HepG2 (cell line): ENCODE measurements around the gene TNXB. TPM values are rescaled to one million over a fixed set of nuclear protein-coding genes. Genes with fewer than 3 reads are reported as not detected.

Source experiments
- ARNT ChIP-seq: fragments of 450-650 bp; IDR thresholded peaks from 2 replicates; pipeline ENCODE4 v1.6.1; 2017
- BORCS8-MEF2B ChIP-seq: sonication (generic); formaldehyde crosslinking; IDR thresholded peaks from 2 replicates; pipeline ENCODE4 v1.8.0; 2022; ENCODE audit warnings: mild to moderate bottlenecking, missing genetic modification reagents
- GMEB1 ChIP-seq: sonication (generic); formaldehyde crosslinking; IDR thresholded peaks from 2 replicates; pipeline ENCODE4 v1.5.1; 2020; ENCODE audit warnings: missing genetic modification reagents, mild to moderate bottlenecking, borderline replicate concordance
- HNRNPK ChIP-seq: fragments of 200-400 bp; formaldehyde crosslinking; IDR thresholded peaks from 2 replicates; pipeline ENCODE4 v1.6.1; 2018; ENCODE audit warnings: low read length, low read depth, moderate library complexity, mild to moderate bottlenecking; ENCODE audit not compliant: poor library complexity, severe bottlenecking
- MAFF ChIP-seq: IDR thresholded peaks from 2 replicates; pipeline ENCODE4 v1.6.1; 2011; ENCODE audit warnings: low read depth, low read length, improper control_type of control experiment
- MXI1 ChIP-seq: IDR thresholded peaks from 3 replicates; pipeline ENCODE4 v1.6.1; 2012; ENCODE audit warnings: low read depth, low read length, inconsistent platforms, borderline replicate concordance
- POLR2AphosphoS5 ChIP-seq: IDR thresholded peaks from 2 replicates; pipeline ENCODE4 v1.6.1; 2012; ENCODE audit warnings: low read depth, low read length
- POLR2G ChIP-seq: fragments of 200-400 bp; formaldehyde crosslinking; IDR thresholded peaks from 2 replicates; pipeline ENCODE4 v1.6.1; 2018; ENCODE audit warnings: mild to moderate bottlenecking, low read depth, low read length, moderate library complexity
- SIX1 ChIP-seq: sonication (generic); formaldehyde crosslinking; IDR thresholded peaks from 2 replicates; pipeline ENCODE4 v1.4.0; 2020; ENCODE audit warnings: missing genetic modification reagents, borderline replicate concordance
- TBX2 ChIP-seq: sonication (generic); formaldehyde crosslinking; IDR thresholded peaks from 2 replicates; pipeline ENCODE4 v1.5.0; 2020; ENCODE audit warnings: missing genetic modification reagents, mild to moderate bottlenecking, borderline replicate concordance
- TFDP1 ChIP-seq: IDR thresholded peaks from 2 replicates; pipeline ENCODE4 v1.6.1; 2016; ENCODE audit warnings: missing compliant biosample characterization, missing genetic modification reagents, borderline replicate concordance
- ZMYM3 ChIP-seq: sonication (generic); formaldehyde crosslinking; IDR thresholded peaks from 2 replicates; pipeline ENCODE4 v1.5.1; 2020; ENCODE audit warnings: mild to moderate bottlenecking, missing genetic modification reagents
- ZNF17 ChIP-seq: sonication (generic); formaldehyde crosslinking; IDR thresholded peaks from 2 replicates; pipeline ENCODE4 v1.5.0; 2020; ENCODE audit warnings: mild to moderate bottlenecking, missing genetic modification reagents
- ZNF326 ChIP-seq: sonication (generic); formaldehyde crosslinking; IDR thresholded peaks from 2 replicates; pipeline ENCODE4 v1.4.0; 2020; ENCODE audit warnings: missing genetic modification reagents, borderline replicate concordance
- ZNF335 ChIP-seq: sonication (generic); formaldehyde crosslinking; IDR thresholded peaks from 2 replicates; pipeline ENCODE4 v1.4.0; 2020; ENCODE audit warnings: missing genetic modification reagents
- ZNF543 ChIP-seq: sonication (generic); formaldehyde crosslinking; IDR thresholded peaks from 2 replicates; pipeline ENCODE4 v1.4.0; 2020; ENCODE audit warnings: mild to moderate bottlenecking, missing genetic modification reagents
- ZNF598 ChIP-seq: sonication (generic); formaldehyde crosslinking; IDR thresholded peaks from 2 replicates; pipeline ENCODE4 v1.5.1; 2020; ENCODE audit warnings: mild to moderate bottlenecking, missing genetic modification reagents, borderline replicate concordance
- ZNF629 ChIP-seq: sonication (generic); formaldehyde crosslinking; conservative IDR thresholded peaks from 2 replicates; pipeline ENCODE4 v1.5.0; 2020; ENCODE audit warnings: missing genetic modification reagents
- ZNF777 ChIP-seq: sonication (generic); formaldehyde crosslinking; IDR thresholded peaks from 2 replicates; pipeline ENCODE4 v1.4.0; 2020; ENCODE audit warnings: missing genetic modification reagents
- ZNF839 ChIP-seq: sonication (generic); formaldehyde crosslinking; IDR thresholded peaks from 2 replicates; pipeline ENCODE4 v1.4.0; 2020; ENCODE audit warnings: missing genetic modification reagents, mild to moderate bottlenecking, borderline replicate concordance
- polyA plus RNA-seq, 8 experiments: library from polyadenylated mRNA; depleted of rRNA in 3 of 8; stranded (reverse) in 7 of 8; unstranded in 1 of 8; fragments of >200 nt; fragmentation: Illumina TruSeq in 4 of 8; extraction: Trizol in 4 of 8; gene quantifications; 2 replicates each; pipeline versions ENCODE4 v1.2.1 to v1.2.3, GENCODE V29; 2011 to 2016; ENCODE audit warnings: low read depth in 4 of 8, missing spikeins in 1 of 8, mixed read lengths in 1 of 8; ENCODE audit not compliant: insufficient read depth in 1 of 8
- total RNA-seq, 5 experiments: library from RNA; depleted of rRNA; stranded (reverse); fragments of >200 nt; fragmentation: Illumina TruSeq; extraction: Trizol; gene quantifications; 2 replicates each; pipeline ENCODE4 v1.2.3, GENCODE V29; 2016; ENCODE audit warnings: low read depth in 1 of 5
- TF ChIP-seq, protein P1 (sequence below): sonication (generic); formaldehyde crosslinking; IDR thresholded peaks from 2 replicates; pipeline ENCODE4 v1.4.0; 2020; ENCODE audit warnings: missing genetic modification reagents
- TF ChIP-seq, protein P2 (sequence below): sonication (generic); formaldehyde crosslinking; IDR thresholded peaks from 2 replicates; pipeline ENCODE4 v1.5.0; 2020; ENCODE audit warnings: mild to moderate bottlenecking, missing genetic modification reagents, moderate library complexity

The TNXB gene
- total and polyA plus RNA-seq, 2 of the 13 experiments (the other 11 are each of a cell fraction or from before 2014, with no cell fraction given), result 1.6 to 2.7 TPM

DNA sequence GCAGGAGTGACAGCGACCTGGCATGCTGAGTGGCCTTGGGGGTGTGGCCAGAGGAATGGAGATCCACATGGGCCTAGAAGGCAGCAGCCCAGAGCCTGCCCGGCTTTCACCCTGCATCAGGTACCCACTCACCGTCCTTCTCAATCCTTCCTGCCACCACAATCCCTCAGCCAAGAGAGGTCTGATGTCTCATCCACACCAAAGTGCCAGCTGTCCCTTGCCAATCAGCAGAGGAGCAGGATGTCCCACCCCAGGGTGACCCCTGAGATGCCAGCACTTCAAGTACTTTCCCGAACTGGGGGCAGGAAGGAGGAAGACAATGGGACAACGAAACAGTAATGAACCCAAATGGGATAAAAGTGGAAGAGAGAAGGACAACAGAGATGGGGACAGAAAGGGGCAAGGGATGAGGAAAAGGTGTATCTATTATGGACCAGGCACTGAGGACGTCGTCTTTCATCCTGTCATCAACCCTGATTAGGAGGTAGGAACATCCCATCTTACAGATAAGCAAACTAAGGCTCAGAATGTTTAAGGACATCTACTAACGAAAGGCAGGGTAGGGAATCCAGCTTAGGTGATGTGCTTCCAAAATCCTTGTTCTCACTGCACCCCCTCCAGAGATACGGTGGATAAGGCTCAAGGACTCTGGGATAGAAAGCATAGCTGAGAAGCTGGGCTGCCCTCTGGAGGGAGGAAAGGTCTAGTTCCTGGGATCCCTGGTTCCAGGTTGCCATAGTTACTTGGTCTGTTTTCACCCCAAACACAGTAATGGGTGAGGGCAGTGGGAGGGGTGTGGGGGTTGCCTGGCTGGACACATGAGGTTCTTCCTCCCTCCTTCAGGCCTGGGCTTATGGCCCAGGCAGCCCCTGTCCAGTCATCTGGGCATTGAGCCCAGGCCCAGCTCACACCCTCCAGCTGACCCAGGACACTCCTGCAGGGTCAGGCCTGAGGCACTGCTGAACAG, 4.5 kb upstream of the TNXB start (continued):
- TF ChIP-seq GMEB1 (CRISPR knock-in tag) (no peak), ZNF326 (CRISPR knock-in tag) (no peak), HNRNPK (no peak), SIX1 (CRISPR knock-in tag) (peak; percentile 22; the same call in 1 of the 2 replicates), MXI1 (peak; percentile 16; the same call in 1 of the 3 replicates), ZNF335 (no peak), ZNF777 (no peak), ZNF839 (no peak), TFDP1 (CRISPR knock-in tag) (no peak), ZNF629 (CRISPR knock-in tag) (peak; percentile 74), POLR2AphosphoS5 (peak; percentile 18; the same call in 1 of the 2 replicates), ZNF17 (no peak), ZNF543 (no peak), ZMYM3 (CRISPR knock-in tag) (0 out of 2 replicates have a peak, but pooled peaks have one; percentile 19), ZNF598 (CRISPR knock-in tag) (no peak), TBX2 (CRISPR knock-in tag) (no peak), BORCS8-MEF2B (CRISPR knock-in tag) (0 out of 2 replicates have a peak, but pooled peaks have one; percentile 21), POLR2G (peak; percentile 27; the same call in 1 of the 2 replicates), ARNT (no peak), MAFF (no peak)
- TF ChIP-seq, protein P1, sequence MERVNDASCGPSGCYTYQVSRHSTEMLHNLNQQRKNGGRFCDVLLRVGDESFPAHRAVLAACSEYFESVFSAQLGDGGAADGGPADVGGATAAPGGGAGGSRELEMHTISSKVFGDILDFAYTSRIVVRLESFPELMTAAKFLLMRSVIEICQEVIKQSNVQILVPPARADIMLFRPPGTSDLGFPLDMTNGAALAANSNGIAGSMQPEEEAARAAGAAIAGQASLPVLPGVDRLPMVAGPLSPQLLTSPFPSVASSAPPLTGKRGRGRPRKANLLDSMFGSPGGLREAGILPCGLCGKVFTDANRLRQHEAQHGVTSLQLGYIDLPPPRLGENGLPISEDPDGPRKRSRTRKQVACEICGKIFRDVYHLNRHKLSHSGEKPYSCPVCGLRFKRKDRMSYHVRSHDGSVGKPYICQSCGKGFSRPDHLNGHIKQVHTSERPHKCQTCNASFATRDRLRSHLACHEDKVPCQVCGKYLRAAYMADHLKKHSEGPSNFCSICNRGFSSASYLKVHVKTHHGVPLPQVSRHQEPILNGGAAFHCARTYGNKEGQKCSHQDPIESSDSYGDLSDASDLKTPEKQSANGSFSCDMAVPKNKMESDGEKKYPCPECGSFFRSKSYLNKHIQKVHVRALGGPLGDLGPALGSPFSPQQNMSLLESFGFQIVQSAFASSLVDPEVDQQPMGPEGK, result peak; percentile 61; the same call in 1 of the 2 replicates
- TF ChIP-seq, protein P2, sequence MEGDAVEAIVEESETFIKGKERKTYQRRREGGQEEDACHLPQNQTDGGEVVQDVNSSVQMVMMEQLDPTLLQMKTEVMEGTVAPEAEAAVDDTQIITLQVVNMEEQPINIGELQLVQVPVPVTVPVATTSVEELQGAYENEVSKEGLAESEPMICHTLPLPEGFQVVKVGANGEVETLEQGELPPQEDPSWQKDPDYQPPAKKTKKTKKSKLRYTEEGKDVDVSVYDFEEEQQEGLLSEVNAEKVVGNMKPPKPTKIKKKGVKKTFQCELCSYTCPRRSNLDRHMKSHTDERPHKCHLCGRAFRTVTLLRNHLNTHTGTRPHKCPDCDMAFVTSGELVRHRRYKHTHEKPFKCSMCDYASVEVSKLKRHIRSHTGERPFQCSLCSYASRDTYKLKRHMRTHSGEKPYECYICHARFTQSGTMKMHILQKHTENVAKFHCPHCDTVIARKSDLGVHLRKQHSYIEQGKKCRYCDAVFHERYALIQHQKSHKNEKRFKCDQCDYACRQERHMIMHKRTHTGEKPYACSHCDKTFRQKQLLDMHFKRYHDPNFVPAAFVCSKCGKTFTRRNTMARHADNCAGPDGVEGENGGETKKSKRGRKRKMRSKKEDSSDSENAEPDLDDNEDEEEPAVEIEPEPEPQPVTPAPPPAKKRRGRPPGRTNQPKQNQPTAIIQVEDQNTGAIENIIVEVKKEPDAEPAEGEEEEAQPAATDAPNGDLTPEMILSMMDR (CRISPR knock-in tag), result peak; percentile 65
